Osteoblast (primary cell): ENCODE measurements around the gene DDX41. TPM values are rescaled to one million over a fixed set of nuclear protein-coding genes. Genes with fewer than 3 reads are reported as not detected.

Experiments
- DNase-seq: peaks from one replicate; pipeline ENCODE4 v3.0.0; 2011; ENCODE audit warnings: low spot score, mixed read lengths; ENCODE audit not compliant: insufficient read length; ENCODE audit errors: missing footprints
- H2AFZ ChIP-seq: 2 replicates; pipeline ENCODE4 v1.6.0; 2011; ENCODE audit warnings: mild to moderate bottlenecking, low read length
- H3K27ac ChIP-seq: 2 replicates; pipeline ENCODE4 v1.5.1; 2011; ENCODE audit warnings: mild to moderate bottlenecking, low read depth, low read length, moderate library complexity
- H3K27me3 ChIP-seq: 2 replicates; pipeline ENCODE4 v1.6.0; 2012; ENCODE audit warnings: mild to moderate bottlenecking, control low read depth, inconsistent platforms, low read length, moderate library complexity; ENCODE audit not compliant: insufficient read depth
- H3K36me3 ChIP-seq: 2 replicates; pipeline ENCODE4 v1.5.1; 2011; ENCODE audit warnings: mild to moderate bottlenecking, low read length, control low read depth, moderate library complexity; ENCODE audit not compliant: insufficient read depth
- H3K4me1 ChIP-seq: 2 replicates; pipeline ENCODE4 v1.5.1; 2011; ENCODE audit warnings: mild to moderate bottlenecking, low read length, control low read depth, moderate library complexity; ENCODE audit not compliant: insufficient read depth
- H3K4me2 ChIP-seq: 2 replicates; pipeline ENCODE4 v1.6.0; 2011; ENCODE audit warnings: mild to moderate bottlenecking, low read length; ENCODE audit not compliant: insufficient read depth
- H3K4me3 ChIP-seq: fragments of 200-600 bp; sonication (generic); 3 replicates; pipeline ENCODE4 v1.5.1; 2012; ENCODE audit warnings: mild to moderate bottlenecking, low read length, inconsistent platforms; ENCODE audit not compliant: insufficient read depth
- H3K79me2 ChIP-seq: 2 replicates; pipeline ENCODE4 v1.6.0; 2012; ENCODE audit warnings: mild to moderate bottlenecking, low read length, control low read depth, inconsistent platforms; ENCODE audit not compliant: insufficient read depth
- H3K9me3 ChIP-seq: 2 replicates; pipeline ENCODE4 v1.5.1; 2011; ENCODE audit warnings: low read depth, low read length, control low read depth
- H4K20me1 ChIP-seq: 2 replicates; pipeline ENCODE4 v1.6.0; 2012; ENCODE audit warnings: mild to moderate bottlenecking, low read length, control low read depth; ENCODE audit not compliant: insufficient read depth
- CTCF ChIP-seq: IDR thresholded peaks from 2 replicates; pipeline ENCODE4 v1.5.1; 2011; ENCODE audit warnings: mild to moderate bottlenecking, low read depth, low read length, moderate library complexity; ENCODE audit errors: extremely low read depth
- total RNA-seq: library from RNA; depleted of rRNA; stranded (reverse); fragments of >200 nt; gene quantifications from 2 replicates; pipeline ENCODE4 v1.2.3, GENCODE V29; 2012

DDX41 gene
- total RNA-seq, 1 donor, result 68.4 TPM

GRCh38 chr5:177490311-177490991 is 26.3 kb downstream of the DDX41 start:
- no peak overlapping the region for H2AFZ ChIP-seq
- no peak overlapping the region for H3K4me3 ChIP-seq
- no peak for TF ChIP-seq CTCF
- peaks cover 84% of the 10 kb centered on the region for H4K20me1 ChIP-seq
- no peak overlapping the region for H3K27ac ChIP-seq
- peaks cover 71% of the 10 kb centered on the region for H3K79me2 ChIP-seq
- peak; percentile 82 for DNase-seq
- H3K27me3 ChIP-seq, result no peaks in the 10 kb centered on the region
- H3K4me1 ChIP-seq, result peaks cover 33% of the 10 kb centered on the region
- H3K4me2 ChIP-seq, result no peak overlapping the region
- H3K9me3 ChIP-seq, result no peaks in the 10 kb centered on the region
- peaks cover 87% of the 10 kb centered on the region for H3K36me3 ChIP-seq

- TF ChIP-seq CTCF, result no peak
- Histone ChIP-seq H4K20me1 (peaks cover 84% of the 10 kb centered on the region), H3K27me3 (no peaks in the 10 kb centered on the region), H3K36me3 (peaks cover 95% of the 10 kb centered on the region), H3K9me3 (no peaks in the 10 kb centered on the region), H2AFZ (no peak overlapping the region), H3K79me2 (peaks cover 68% of the 10 kb centered on the region), H3K4me3 (no peak overlapping the region), H3K4me1 (peaks cover 20% of the 10 kb centered on the region), H3K4me2 (no peak overlapping the region), H3K27ac (no peak overlapping the region)
- DNase-seq, result no peak
Observed at GRCh38 chr5:177489119-177489716, 27.5 kb downstream of the DDX41 start.

- peaks cover 83% of the 10 kb centered on the region for H4K20me1 ChIP-seq
- peaks cover 8% of the 10 kb centered on the region for H3K4me1 ChIP-seq
- peaks cover 56% of the 10 kb centered on the region for H3K79me2 ChIP-seq
Observed at GRCh38 chr5:177487975-177488374, 28.8 kb downstream of the DDX41 start.

More at GRCh38 chr5:177487975-177488374, 28.8 kb downstream of the DDX41 start:
- Histone ChIP-seq H2AFZ (no peak overlapping the region), H3K9me3 (no peaks in the 10 kb centered on the region), H3K4me2 (no peak overlapping the region), H3K27me3 (no peaks in the 10 kb centered on the region), H3K4me3 (no peak overlapping the region), H3K36me3 (peaks cover 95% of the 10 kb centered on the region), H3K27ac (no peak overlapping the region)
- TF ChIP-seq CTCF, result no peak
- no peak for DNase-seq
